Measurements from ENCODE around the gene RESP18.

The RESP18 gene

GRCh38 chr2:219298759-219299371, 33.7 kb downstream of the RESP18 start:
- Histone ChIP-seq H3K9me3 (ENCODE audit: insufficient read depth, low read depth, low read length) (no peaks in the 10 kb centered on the region), H3K4ac (ENCODE audit: low read depth, low read length) (no peak overlapping the region)
- no CpG with 5 or more reads among the region's 15 CpGs for WGBS (ENCODE audit: extremely low coverage, insufficient coverage, insufficient read length)

GRCh38 chr2:219297766-219298456, 34.6 kb downstream of the RESP18 start:
- H2AK5ac ChIP-seq (ENCODE audit: low read length): no peak overlapping the region
- peaks cover 4% of the 10 kb centered on the region in 2 experiments for H3K4me1 ChIP-seq (ENCODE audit: control insufficient read depth in 1 of 2, insufficient read depth in 2 of 2, low read length in 2 of 2)
- H3K79me1 ChIP-seq (ENCODE audit: low read length): peaks cover 4% of the 10 kb centered on the region
- no peak overlapping the region for H4K12ac ChIP-seq (ENCODE audit: low read depth, low read length)
- H3K79me2 ChIP-seq (ENCODE audit: control insufficient read depth, insufficient read depth, low read length, poor library complexity): no peaks in the 10 kb centered on the region
- H2BK120ac ChIP-seq (ENCODE audit: insufficient read depth, low read length, poor library complexity): no peak overlapping the region
- no peak overlapping the region for H3K27ac ChIP-seq (ENCODE audit: low read depth, low read length)
- no peak for DNase-seq
- H3K9me3 ChIP-seq (ENCODE audit: insufficient read depth, low read depth, low read length): no peaks in the 10 kb centered on the region
- H4K91ac ChIP-seq (ENCODE audit: low read depth, low read length): no peak overlapping the region
- H3K4ac ChIP-seq (ENCODE audit: low read depth, low read length): no peak overlapping the region
- no peaks in the 10 kb centered on the region for H3K36me3 ChIP-seq (ENCODE audit: control insufficient read depth in 1 of 2, insufficient read depth in 2 of 2, low read length in 2 of 2)
- H2AFZ ChIP-seq (ENCODE audit: insufficient read depth, low read length, poor library complexity): no peak overlapping the region
- no peak overlapping the region for H3K14ac ChIP-seq (ENCODE audit: low read length)
- no peak overlapping the region for H3K4me3 ChIP-seq (ENCODE audit: low read depth, low read length)
- H4K8ac ChIP-seq (ENCODE audit: low read depth, low read length): no peak overlapping the region
- no peak overlapping the region for H3K18ac ChIP-seq (ENCODE audit: low read length)
- WGBS (ENCODE audit: extremely low coverage, insufficient coverage, insufficient read length): no CpG with 5 or more reads among the region's 14 CpGs
- no peak overlapping the region for H3K9ac ChIP-seq (ENCODE audit: low read length)
- H3K4me2 ChIP-seq (ENCODE audit: low read length): no peak overlapping the region
- H3K27me3 ChIP-seq (ENCODE audit: insufficient read depth, low read length): no peaks in the 10 kb centered on the region
- no peak overlapping the region for H3K23ac ChIP-seq (ENCODE audit: low read length)
- no peak overlapping the region for H2BK12ac ChIP-seq (ENCODE audit: low read length)
- H2BK5ac ChIP-seq (ENCODE audit: low read depth, low read length, poor library complexity): no peak overlapping the region

More at GRCh38 chr2:219298759-219299371, 33.7 kb downstream of the RESP18 start:
- Histone ChIP-seq H2BK120ac (ENCODE audit: insufficient read depth, low read length, poor library complexity) (no peak overlapping the region), H2BK5ac (ENCODE audit: low read depth, low read length, poor library complexity) (no peak overlapping the region), H3K79me2 (ENCODE audit: control insufficient read depth, insufficient read depth, low read length, poor library complexity) (no peaks in the 10 kb centered on the region), H3K79me1 (ENCODE audit: low read length) (peaks cover 4% of the 10 kb centered on the region), H2BK12ac (ENCODE audit: low read length) (no peak overlapping the region), H3K27ac (ENCODE audit: low read depth, low read length) (no peak overlapping the region), H3K4me2 (ENCODE audit: low read length) (no peak overlapping the region), H3K9ac (ENCODE audit: low read length) (no peak overlapping the region), H4K91ac (ENCODE audit: low read depth, low read length) (no peak overlapping the region), H3K36me3 (ENCODE audit: control insufficient read depth in 1 of 2, insufficient read depth in 2 of 2, low read length in 2 of 2) (no peaks in the 10 kb centered on the region), H3K18ac (ENCODE audit: low read length) (no peak overlapping the region), H3K4me3 (ENCODE audit: low read depth, low read length) (no peak overlapping the region), H3K4me1 (ENCODE audit: control insufficient read depth in 1 of 2, insufficient read depth in 2 of 2, low read length in 2 of 2) (peaks cover 4% of the 10 kb centered on the region in 2 experiments), H3K23ac (ENCODE audit: low read length) (no peak overlapping the region), H3K14ac (ENCODE audit: low read length) (no peak overlapping the region), H4K12ac (ENCODE audit: low read depth, low read length) (no peak overlapping the region), H4K8ac (ENCODE audit: low read depth, low read length) (no peak overlapping the region), H2AFZ (ENCODE audit: insufficient read depth, low read length, poor library complexity) (no peak overlapping the region), H2AK5ac (ENCODE audit: low read length) (no peak overlapping the region), H3K27me3 (ENCODE audit: insufficient read depth, low read length) (no peaks in the 10 kb centered on the region)
- peak; percentile 79 to 93 for DNase-seq

- Histone ChIP-seq H3K4me3 (ENCODE audit: low read depth, low read length) (no peak overlapping the region), H3K23ac (ENCODE audit: low read length) (no peak overlapping the region), H4K12ac (ENCODE audit: low read depth, low read length) (no peak overlapping the region), H2BK5ac (ENCODE audit: low read depth, low read length, poor library complexity) (no peak overlapping the region), H3K9me3 (ENCODE audit: insufficient read depth, low read depth, low read length) (no peaks in the 10 kb centered on the region), H3K36me3 (ENCODE audit: control insufficient read depth in 1 of 2, insufficient read depth in 2 of 2, low read length in 2 of 2) (no peaks in the 10 kb centered on the region), H3K4ac (ENCODE audit: low read depth, low read length) (no peak overlapping the region), H4K91ac (ENCODE audit: low read depth, low read length) (no peak overlapping the region), H4K8ac (ENCODE audit: low read depth, low read length) (no peak overlapping the region), H3K9ac (ENCODE audit: low read length) (no peak overlapping the region), H2BK120ac (ENCODE audit: insufficient read depth, low read length, poor library complexity) (no peak overlapping the region), H3K4me1 (ENCODE audit: control insufficient read depth in 1 of 2, insufficient read depth in 2 of 2, low read length in 2 of 2) (peaks cover 4% of the 10 kb centered on the region in 2 experiments), H3K27me3 (ENCODE audit: insufficient read depth, low read length) (no peaks in the 10 kb centered on the region), H2AFZ (ENCODE audit: insufficient read depth, low read length, poor library complexity) (no peak overlapping the region), H2BK12ac (ENCODE audit: low read length) (no peak overlapping the region), H3K79me1 (ENCODE audit: low read length) (peaks cover 4% of the 10 kb centered on the region), H3K18ac (ENCODE audit: low read length) (no peak overlapping the region), H3K79me2 (ENCODE audit: control insufficient read depth, insufficient read depth, low read length, poor library complexity) (no peaks in the 10 kb centered on the region), H3K4me2 (ENCODE audit: low read length) (no peak overlapping the region), H3K14ac (ENCODE audit: low read length) (no peak overlapping the region), H3K27ac (ENCODE audit: low read depth, low read length) (no peak overlapping the region), H2AK5ac (ENCODE audit: low read length) (no peak overlapping the region)
- no CpG with 5 or more reads among the region's 25 CpGs for WGBS (ENCODE audit: extremely low coverage, insufficient coverage, insufficient read length)
- no peak for DNase-seq
Measured at GRCh38 chr2:219296631-219297391, 35.7 kb downstream of the RESP18 start.

GRCh38 chr2:219296142-219296541, 36.4 kb downstream of the RESP18 start:
- Histone ChIP-seq H4K12ac (ENCODE audit: low read depth, low read length) (no peak overlapping the region), H4K8ac (ENCODE audit: low read depth, low read length) (no peak overlapping the region), H3K27me3 (ENCODE audit: insufficient read depth, low read length) (no peaks in the 10 kb centered on the region), H3K14ac (ENCODE audit: low read length) (no peak overlapping the region), H2AFZ (ENCODE audit: insufficient read depth, low read length, poor library complexity) (no peak overlapping the region), H3K36me3 (ENCODE audit: control insufficient read depth in 1 of 2, insufficient read depth in 2 of 2, low read length in 2 of 2) (no peaks in the 10 kb centered on the region), H3K9me3 (ENCODE audit: insufficient read depth, low read depth, low read length) (no peaks in the 10 kb centered on the region), H3K79me1 (ENCODE audit: low read length) (peaks cover 4% of the 10 kb centered on the region), H3K27ac (ENCODE audit: low read depth, low read length) (no peak overlapping the region), H3K4me2 (ENCODE audit: low read length) (no peak overlapping the region), H2AK5ac (ENCODE audit: low read length) (no peak overlapping the region), H4K91ac (ENCODE audit: low read depth, low read length) (no peak overlapping the region), H2BK12ac (ENCODE audit: low read length) (no peak overlapping the region), H3K18ac (ENCODE audit: low read length) (no peak overlapping the region), H2BK5ac (ENCODE audit: low read depth, low read length, poor library complexity) (no peak overlapping the region), H2BK120ac (ENCODE audit: insufficient read depth, low read length, poor library complexity) (no peak overlapping the region), H3K79me2 (ENCODE audit: control insufficient read depth, insufficient read depth, low read length, poor library complexity) (no peaks in the 10 kb centered on the region), H3K23ac (ENCODE audit: low read length) (no peak overlapping the region), H3K9ac (ENCODE audit: low read length) (no peak overlapping the region), H3K4me3 (ENCODE audit: low read depth, low read length) (no peak overlapping the region), H3K4ac (ENCODE audit: low read depth, low read length) (no peak overlapping the region), H3K4me1 (ENCODE audit: control insufficient read depth in 1 of 2, insufficient read depth in 2 of 2, low read length in 2 of 2) (peaks cover 4% of the 10 kb centered on the region in 2 experiments)
- no peak for DNase-seq
- no CpG with 5 or more reads among the region's 14 CpGs for WGBS (ENCODE audit: extremely low coverage, insufficient coverage, insufficient read length)
